T-cell (primary cell): ENCODE data around the gene RIPOR1. TPM values are rescaled to one million over a fixed set of nuclear protein-coding genes. Genes with fewer than 3 reads are reported as not detected.

Experiments
- ATAC-seq, 4 experiments: fragments of 200-7000 bp in 3 of 4; fragments of 150-1000 bp in 1 of 4; cut with Tn5 transposase; replicated peaks in 1 of 4; 1 replicate in 3 of 4; 2 replicates in 1 of 4; pipeline ENCODE4 v1.10.0; 2021; ENCODE audit warnings: moderate library complexity in 3 of 4, mild to moderate bottlenecking in 2 of 4, moderate number of reproducible peaks in 1 of 4
- CTCF ChIA-PET, 2 donors: fragments of 300-600 bp; sonication (Branson Sonifier 250); formaldehyde crosslinking; loops; one replicate each; lab custom pipeline; 2022; ENCODE audit warnings: antibody characterized with exemption in 2 of 2; lab: Charles Lee
- POLR2A ChIA-PET, 2 donors: fragments of 300-600 bp; sonication (Branson Sonifier 250); formaldehyde crosslinking; loops; one replicate each; lab custom pipeline; 2022; ENCODE audit warnings: antibody characterized with exemption in 2 of 2; lab: Charles Lee
- DNase-seq, 35 experiments: peaks; one replicate each; pipeline versions ENCODE4 v3.0.0 to v3.0.0-alpha.2; 2013 to 2023
- H3K27ac ChIP-seq: one replicate; pipeline ENCODE4 v1.5.1; 2013; ENCODE audit warnings: low read length
- H3K27me3 ChIP-seq, 2 experiments: replicated peaks in 1 of 2; 1 replicate in 1 of 2; 2 replicates in 1 of 2; pipeline versions ENCODE4 v1.6.1 to v1.7.0; 2013; ENCODE audit warnings: low read length in 1 of 2, mixed read lengths in 1 of 2; ENCODE audit not compliant: control insufficient read depth in 2 of 2, insufficient read depth in 2 of 2; ENCODE audit errors: extremely low read depth in 1 of 2
- H3K36me3 ChIP-seq, 2 donors: 1 replicate in 1 of 2; 2 replicates in 1 of 2; pipeline versions ENCODE4 v1.6.1 to v1.7.0; 2013; ENCODE audit warnings: low read length in 1 of 2; ENCODE audit not compliant: control insufficient read depth in 2 of 2, insufficient read depth in 1 of 2; ENCODE audit errors: extremely low read depth in 1 of 2
- H3K4me1 ChIP-seq, 2 experiments: 1 replicate in 1 of 2; 2 replicates in 1 of 2; pipeline versions ENCODE4 v1.6.1 to v1.7.0; 2013; ENCODE audit warnings: low read length in 2 of 2, mixed read lengths in 1 of 2; ENCODE audit not compliant: insufficient read depth in 2 of 2, control insufficient read depth in 1 of 2; ENCODE audit errors: extremely low read depth in 1 of 2
- H3K4me3 ChIP-seq, 2 donors: 1 replicate in 1 of 2; 2 replicates in 1 of 2; pipeline versions ENCODE4 v1.5.1 to v1.7.0; 2013; ENCODE audit warnings: mild to moderate bottlenecking in 2 of 2, low read length in 1 of 2, moderate library complexity in 1 of 2; ENCODE audit not compliant: control insufficient read depth in 1 of 2; ENCODE audit errors: extremely low read depth in 1 of 2
- H3K9me3 ChIP-seq: 2 replicates; pipeline ENCODE4 v1.7.0; 2013
- H3K27ac Mint-ChIP-seq, 2 donors: one replicate each; pipeline ENCODE4 v1.8.0; 2020 to 2021; ENCODE audit warnings: mild to moderate bottlenecking in 2 of 2, mixed read lengths in 2 of 2
- H3K27me3 Mint-ChIP-seq, 2 donors: one replicate each; pipeline ENCODE4 v1.8.0; 2021 to 2022; ENCODE audit warnings: mixed read lengths in 2 of 2
- H3K36me3 Mint-ChIP-seq: one replicate; pipeline ENCODE4 v1.8.0; 2021; ENCODE audit warnings: mixed read lengths
- H3K4me1 Mint-ChIP-seq, 3 donors: one replicate each; pipeline ENCODE4 v1.8.0; 2020 to 2022; ENCODE audit warnings: mixed read lengths in 3 of 3, mild to moderate bottlenecking in 1 of 3
- H3K4me3 Mint-ChIP-seq, 3 donors: one replicate each; pipeline ENCODE4 v1.8.0; 2020 to 2022; ENCODE audit warnings: mild to moderate bottlenecking in 3 of 3, mixed read lengths in 3 of 3, moderate library complexity in 3 of 3
- H3K9me3 Mint-ChIP-seq, 3 donors: one replicate each; pipeline ENCODE4 v1.8.0; 2020 to 2022; ENCODE audit warnings: mixed read lengths in 3 of 3
- WGBS: methylation state at CpG from one replicate; pipeline ENCODE4 v1.1.5; 2013; ENCODE audit warnings: missing lambda C conversion rate; ENCODE audit not compliant: insufficient coverage; 5-methylcytosine and 5-hydroxymethylcytosine counted together
- total RNA-seq, 35 experiments: library from RNA in 6 of 35; stranded (reverse) in 6 of 35; fragments of 120-200 nt in 1 of 35; gene quantifications; one replicate each; pipeline versions ENCODE4 v1.2.1 to v1.2.4 and lab custom pipeline; 2013 to 2026

The RIPOR1 gene, protein sequence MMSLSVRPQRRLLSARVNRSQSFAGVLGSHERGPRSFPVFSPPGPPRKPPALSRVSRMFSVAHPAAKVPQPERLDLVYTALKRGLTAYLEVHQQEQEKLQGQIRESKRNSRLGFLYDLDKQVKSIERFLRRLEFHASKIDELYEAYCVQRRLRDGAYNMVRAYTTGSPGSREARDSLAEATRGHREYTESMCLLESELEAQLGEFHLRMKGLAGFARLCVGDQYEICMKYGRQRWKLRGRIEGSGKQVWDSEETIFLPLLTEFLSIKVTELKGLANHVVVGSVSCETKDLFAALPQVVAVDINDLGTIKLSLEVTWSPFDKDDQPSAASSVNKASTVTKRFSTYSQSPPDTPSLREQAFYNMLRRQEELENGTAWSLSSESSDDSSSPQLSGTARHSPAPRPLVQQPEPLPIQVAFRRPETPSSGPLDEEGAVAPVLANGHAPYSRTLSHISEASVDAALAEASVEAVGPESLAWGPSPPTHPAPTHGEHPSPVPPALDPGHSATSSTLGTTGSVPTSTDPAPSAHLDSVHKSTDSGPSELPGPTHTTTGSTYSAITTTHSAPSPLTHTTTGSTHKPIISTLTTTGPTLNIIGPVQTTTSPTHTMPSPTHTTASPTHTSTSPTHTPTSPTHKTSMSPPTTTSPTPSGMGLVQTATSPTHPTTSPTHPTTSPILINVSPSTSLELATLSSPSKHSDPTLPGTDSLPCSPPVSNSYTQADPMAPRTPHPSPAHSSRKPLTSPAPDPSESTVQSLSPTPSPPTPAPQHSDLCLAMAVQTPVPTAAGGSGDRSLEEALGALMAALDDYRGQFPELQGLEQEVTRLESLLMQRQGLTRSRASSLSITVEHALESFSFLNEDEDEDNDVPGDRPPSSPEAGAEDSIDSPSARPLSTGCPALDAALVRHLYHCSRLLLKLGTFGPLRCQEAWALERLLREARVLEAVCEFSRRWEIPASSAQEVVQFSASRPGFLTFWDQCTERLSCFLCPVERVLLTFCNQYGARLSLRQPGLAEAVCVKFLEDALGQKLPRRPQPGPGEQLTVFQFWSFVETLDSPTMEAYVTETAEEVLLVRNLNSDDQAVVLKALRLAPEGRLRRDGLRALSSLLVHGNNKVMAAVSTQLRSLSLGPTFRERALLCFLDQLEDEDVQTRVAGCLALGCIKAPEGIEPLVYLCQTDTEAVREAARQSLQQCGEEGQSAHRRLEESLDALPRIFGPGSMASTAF
- 10 to 100 TPM; 33.9 to 60.7 (median 52.4) TPM for total RNA-seq
- 17.5 TPM for total RNA-seq (2013)
- 3.1 to 28.6 (median 10.5) reads per million in 29 experiments for total RNA-seq (lab: John Stamatoyannopoulos, UW)

DNA sequence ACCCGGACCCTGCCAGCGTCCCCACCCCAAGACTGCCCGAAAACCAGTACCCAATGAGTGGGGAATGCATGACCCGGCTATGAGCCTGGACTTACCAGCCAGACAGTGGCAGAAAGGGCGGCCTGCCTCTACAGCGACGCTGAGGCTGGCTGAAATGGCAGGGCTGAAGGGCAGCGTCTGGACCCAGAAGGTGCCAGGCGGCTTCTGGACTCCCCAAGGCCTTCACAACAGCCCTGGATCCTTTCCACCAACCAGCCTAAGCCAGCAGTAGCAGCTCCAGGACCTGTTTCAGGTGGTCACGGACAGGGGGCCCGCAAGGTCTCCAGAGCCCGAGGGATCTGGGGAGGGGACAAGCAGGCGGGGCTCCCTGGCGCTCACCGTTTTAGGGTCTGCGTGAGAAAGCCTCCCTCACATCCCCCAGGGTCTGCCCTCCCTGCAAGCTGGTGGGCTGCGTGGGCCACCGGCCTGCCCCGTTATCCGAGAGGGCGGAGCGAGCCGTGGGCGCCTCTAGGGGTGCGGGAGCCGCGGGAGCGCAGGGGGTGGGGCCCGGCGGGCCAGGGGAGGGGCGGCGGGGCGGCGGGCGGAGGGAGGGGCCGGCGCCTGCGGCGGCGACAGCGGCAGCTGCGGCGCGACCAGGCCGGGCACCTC is at the start of gene RIPOR1:
RIPOR1 (plus strand) TSS at position 608 of the 648 bp plus-strand sequence. CDS start 9,618 bp downstream, outside the sequence.
- H3K27me3 Mint-ChIP-seq, result peaks cover 14 to 18% of the 10 kb centered on the region in 2 donors
- CTCF ChIA-PET, result no interaction called here

DNA sequence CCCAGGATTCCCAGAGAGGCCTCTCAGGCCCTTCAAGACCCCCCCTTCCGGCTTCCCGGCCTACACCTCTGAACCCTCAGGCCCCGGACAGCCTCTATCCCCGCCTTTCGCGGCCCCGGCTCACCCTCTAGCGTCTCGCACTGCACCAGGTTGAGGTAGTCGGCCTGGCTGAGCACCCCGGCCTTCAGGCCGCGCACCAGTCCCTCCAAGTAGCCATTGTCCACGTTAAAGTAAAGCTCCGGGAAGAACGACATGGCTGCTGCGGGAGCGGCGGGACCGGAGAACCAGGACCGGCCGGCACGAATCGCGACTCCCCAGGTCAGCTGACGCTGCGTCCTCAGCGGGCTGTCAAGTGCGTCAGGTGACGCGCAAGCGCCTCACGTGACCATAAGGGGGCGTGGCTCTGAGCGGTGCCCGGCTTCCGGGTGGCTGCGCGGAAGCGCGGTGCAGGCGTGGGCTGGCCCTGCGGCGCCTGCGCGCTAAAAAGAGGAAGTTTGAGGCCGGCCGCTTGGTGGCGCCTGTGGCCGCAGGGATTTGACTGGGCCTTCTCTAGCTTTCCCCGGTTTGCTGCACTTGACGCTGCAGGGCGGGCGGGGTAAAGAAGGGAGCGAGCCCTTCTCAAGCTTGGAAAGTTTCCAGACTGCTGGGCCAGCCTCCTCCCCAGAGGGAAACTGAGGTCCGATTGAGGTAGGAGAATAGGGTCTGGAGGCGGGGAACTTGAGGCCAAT is 47.6 kb upstream of the RIPOR1 start, which contains the start of gene ATP6V0D1:
ATP6V0D1 (minus strand) TSS at position 325 of the 728 bp plus-strand sequence; CDS start at position 254, 71 bp downstream.
- peak within 1 kb of the TSS; percentile 92 to 99 for H3K27ac Mint-ChIP-seq
- H3K27ac ChIP-seq, result peak within 1 kb of the TSS; percentile 98
- CTCF ChIA-PET, result interaction anchor here (0.6 to 3.0 kb wide), 25 partner anchors 8 to 746 kb away, joined by 3 to 27 read pairs (median 4); partner anchors contain the start of genes ACD (in 1 of the 2), CARMIL2 (in 1 of the 2), CTCF (in 1 of the 2) and RANBP10 (in 1 of the 2)
- H3K9me3 Mint-ChIP-seq, result no peaks in the 10 kb centered on the region
- H3K27me3 ChIP-seq, result no peaks in the 10 kb centered on the region
- ATAC-seq (peak; percentile 89 to 95 (median 92)), DNase-seq (peak; percentile 96 to 99 (median 98))
- H3K36me3 Mint-ChIP-seq, result peaks cover 9% of the 10 kb centered on the region
- peaks cover 49 to 68% (median 54%) of the 10 kb centered on the region in 3 donors for H3K4me1 Mint-ChIP-seq
- peak within 1 kb of the TSS; percentile 93 to 100 for H3K4me3 ChIP-seq
- peaks cover 9 to 20% of the 10 kb centered on the region in 2 donors for H3K36me3 ChIP-seq
- H3K4me3 Mint-ChIP-seq, result peak within 1 kb of the TSS; percentile 93 to 97 (median 95)
- peaks cover 5 to 51% of the 10 kb centered on the region in 2 experiments for H3K4me1 ChIP-seq
- no peaks in the 10 kb centered on the region for H3K27me3 Mint-ChIP-seq
- POLR2A ChIA-PET, result interaction anchor here (1.0 to 2.6 kb wide), 3 partner anchors 33 to 179 kb away, joined by 3 to 8 read pairs (median 5); partner anchors contain the start of genes ACD (in 1 of the 2) and PARD6A (in 1 of the 2)
- under 1% methylated on average over 52 of the region's 57 CpGs for WGBS
- no peaks in the 10 kb centered on the region for H3K9me3 ChIP-seq

More for the DNA sequence above, at the start of gene RIPOR1:
- POLR2A ChIA-PET, result no interaction called here
- Mint-ChIP-seq H3K4me3 (peak within 1 kb of the TSS; percentile 72 to 80 (median 80)), H3K9me3 (no peaks in the 10 kb centered on the region), H3K27ac (peak within 1 kb of the TSS in 1 of 2 donors; percentile 59), H3K4me1 (peaks cover 21 to 27% (median 26%) of the 10 kb centered on the region in 3 donors), H3K36me3 (no peaks in the 10 kb centered on the region)
- Histone ChIP-seq H3K36me3 (no peaks in the 10 kb centered on the region), H3K4me1 (peaks cover 8 to 35% of the 10 kb centered on the region in 2 experiments), H3K27ac (no peak within 1 kb of the TSS), H3K4me3 (peak within 1 kb of the TSS; percentile 49 to 58), H3K27me3 (peaks cover 0 to 36% of the 10 kb centered on the region in 2 experiments), H3K9me3 (no peaks in the 10 kb centered on the region)
- DNase-seq, result peak in 16 of 35 experiments; percentile 19 to 64 (median 40)
- peak; percentile 70 to 83 (median 74) for ATAC-seq
- WGBS, result 46% methylated on average over 19 of the region's 45 CpGs

DNA sequence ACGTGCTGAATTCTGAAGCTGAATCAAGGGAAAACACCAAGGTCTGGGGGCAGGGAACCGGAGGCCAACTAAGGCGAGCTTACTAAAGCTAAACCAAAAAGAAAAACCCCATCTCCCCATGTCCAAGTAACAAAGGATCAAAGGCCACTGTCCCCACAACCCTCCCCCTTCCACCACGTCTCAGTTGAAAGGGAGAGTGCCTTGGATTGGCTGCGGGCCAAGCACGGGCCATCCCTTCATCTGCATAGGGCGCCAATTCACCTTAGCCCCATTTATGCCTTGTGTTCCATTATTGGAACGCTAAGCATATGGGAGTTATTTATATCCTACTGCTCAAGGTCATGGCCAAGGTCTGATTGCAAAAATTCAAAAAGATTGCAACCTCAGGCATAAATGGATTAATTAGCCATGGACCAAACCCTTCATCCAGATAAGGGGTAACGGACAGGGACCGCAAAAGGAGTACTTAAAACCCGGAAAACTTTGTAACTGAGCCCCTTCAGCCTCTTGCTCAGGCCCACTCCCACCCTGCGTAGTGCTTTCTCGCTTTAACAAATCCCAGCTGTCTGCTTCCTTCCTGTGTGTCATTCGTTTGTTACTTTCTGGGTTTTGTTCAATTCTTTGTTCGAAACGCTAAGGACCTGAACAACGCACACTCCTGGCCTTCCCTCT is 46.9 kb upstream of the RIPOR1 start:
- H3K27ac ChIP-seq, result peak overlapping the region; percentile 59
- H3K27me3 Mint-ChIP-seq, result no peaks in the 10 kb centered on the region
- ATAC-seq (peak; percentile 1 to 11 (median 6)), DNase-seq (peak in 16 of 35 experiments; percentile 6 to 59 (median 24))
- no peaks in the 10 kb centered on the region for H3K9me3 Mint-ChIP-seq
- CTCF ChIA-PET, result interaction anchor here (0.6 to 3.0 kb wide), 24 partner anchors 8 to 745 kb away, joined by 3 to 27 read pairs (median 4); partner anchors contain the start of genes ACD (in 1 of the 2), CARMIL2 (in 1 of the 2), CTCF (in 1 of the 2) and RANBP10 (in 1 of the 2)
- peak overlapping the region; percentile 93 to 97 (median 95) for H3K4me3 Mint-ChIP-seq
- no peaks in the 10 kb centered on the region for H3K9me3 ChIP-seq
- peaks cover 12 to 26% of the 10 kb centered on the region in 2 donors for H3K36me3 ChIP-seq
- peaks cover 5 to 51% of the 10 kb centered on the region in 2 experiments for H3K4me1 ChIP-seq
- H3K4me1 Mint-ChIP-seq, result peaks cover 43 to 62% (median 54%) of the 10 kb centered on the region in 3 donors
- POLR2A ChIA-PET, result interaction anchor here (1.4 to 2.6 kb wide), 2 partner anchors 32 to 178 kb away, joined by 5 to 8 read pairs; partner anchors contain the start of genes ACD (in 1 of the 2) and PARD6A (in 1 of the 2)
- 2% methylated on average over 11 of the region's 17 CpGs for WGBS
- peak overlapping the region; percentile 93 to 100 for H3K4me3 ChIP-seq
- peaks cover 9% of the 10 kb centered on the region for H3K36me3 Mint-ChIP-seq
- H3K27me3 ChIP-seq, result no peaks in the 10 kb centered on the region
- H3K27ac Mint-ChIP-seq, result peak overlapping the region; percentile 92 to 99

DNA sequence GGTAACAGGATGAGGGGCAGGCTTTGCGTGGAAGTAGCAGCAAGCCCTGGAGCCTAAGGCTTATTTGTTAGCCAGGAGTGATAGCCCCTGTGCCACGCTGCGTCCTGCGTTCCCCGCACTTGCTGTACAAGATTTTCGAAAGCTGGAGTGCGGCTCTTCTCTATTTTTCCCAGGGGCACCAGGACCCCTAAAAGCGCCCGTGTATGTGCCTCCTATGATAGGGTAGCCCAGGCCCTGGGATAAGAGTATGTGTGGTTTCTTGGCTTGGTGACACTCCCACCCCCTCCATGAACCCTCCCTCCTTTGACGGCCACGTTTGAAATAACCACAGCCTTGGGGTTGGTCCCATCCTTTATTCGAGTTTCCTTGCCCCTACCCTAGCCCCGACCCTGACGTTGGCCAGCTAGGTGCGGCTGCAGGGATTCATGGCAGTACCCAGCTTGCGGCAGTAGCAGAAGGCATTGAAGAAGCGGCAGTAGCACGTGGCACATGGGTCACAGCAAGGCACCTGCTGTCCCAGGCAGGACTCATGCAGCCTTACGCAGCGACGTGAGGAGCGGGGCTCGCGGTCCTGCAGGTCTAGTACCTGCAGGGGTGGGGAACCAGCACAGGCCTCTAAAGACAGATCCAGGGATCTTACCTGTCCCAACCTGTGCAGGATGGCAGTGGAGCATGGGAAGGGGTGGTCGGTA is 46.2 kb upstream of the RIPOR1 start:
- ChIA-PET POLR2A (interaction anchor here (0.5 to 1.4 kb wide), 2 partner anchors 32 to 183 kb away, joined by 3 to 5 read pairs; no protein-coding TSS in a partner anchor), CTCF (interaction anchor here in 1 of 2 donors (1.0 to 3.0 kb wide), 4 partner anchors 34 to 82 kb away, joined by 3 to 27 read pairs (median 4); no protein-coding TSS in a partner anchor)
- H3K27me3 Mint-ChIP-seq, result no peaks in the 10 kb centered on the region

More for the DNA sequence above, 46.2 kb upstream of the RIPOR1 start:
- Histone ChIP-seq H3K36me3 (peaks cover 12 to 28% of the 10 kb centered on the region in 2 donors), H3K27ac (peak overlapping the region; percentile 59), H3K4me1 (peaks cover 5 to 51% of the 10 kb centered on the region in 2 experiments), H3K9me3 (no peaks in the 10 kb centered on the region), H3K27me3 (no peaks in the 10 kb centered on the region), H3K4me3 (peak overlapping the region; percentile 93 to 100)
- peak overlapping the region; percentile 93 to 97 (median 95) for H3K4me3 Mint-ChIP-seq
- ATAC-seq (no peak), DNase-seq (peak in 1 of 35 experiments; percentile 6)
- H3K27ac Mint-ChIP-seq, result peak overlapping the region; percentile 92 to 99
- H3K4me1 Mint-ChIP-seq, result peaks cover 38 to 57% (median 50%) of the 10 kb centered on the region in 3 donors
- H3K9me3 Mint-ChIP-seq, result no peaks in the 10 kb centered on the region
- WGBS, result 48% methylated on average over 15 of the region's 25 CpGs
- H3K36me3 Mint-ChIP-seq, result peaks cover 9% of the 10 kb centered on the region
